ENCODE results near the gene RAB17. TPM values are rescaled to one million over a fixed set of nuclear protein-coding genes. Genes with fewer than 3 reads are reported as not detected.
"Not testable (repeated sequence)": the region's sequence is repeated elsewhere in the genome, so short reads cannot be mapped to it uniquely, and the experiment has no call there.

RAB17 gene
- total RNA-seq, 3 donors from 2014 or later: 39.7 to 43.9 TPM; not detected in 1

DNA sequence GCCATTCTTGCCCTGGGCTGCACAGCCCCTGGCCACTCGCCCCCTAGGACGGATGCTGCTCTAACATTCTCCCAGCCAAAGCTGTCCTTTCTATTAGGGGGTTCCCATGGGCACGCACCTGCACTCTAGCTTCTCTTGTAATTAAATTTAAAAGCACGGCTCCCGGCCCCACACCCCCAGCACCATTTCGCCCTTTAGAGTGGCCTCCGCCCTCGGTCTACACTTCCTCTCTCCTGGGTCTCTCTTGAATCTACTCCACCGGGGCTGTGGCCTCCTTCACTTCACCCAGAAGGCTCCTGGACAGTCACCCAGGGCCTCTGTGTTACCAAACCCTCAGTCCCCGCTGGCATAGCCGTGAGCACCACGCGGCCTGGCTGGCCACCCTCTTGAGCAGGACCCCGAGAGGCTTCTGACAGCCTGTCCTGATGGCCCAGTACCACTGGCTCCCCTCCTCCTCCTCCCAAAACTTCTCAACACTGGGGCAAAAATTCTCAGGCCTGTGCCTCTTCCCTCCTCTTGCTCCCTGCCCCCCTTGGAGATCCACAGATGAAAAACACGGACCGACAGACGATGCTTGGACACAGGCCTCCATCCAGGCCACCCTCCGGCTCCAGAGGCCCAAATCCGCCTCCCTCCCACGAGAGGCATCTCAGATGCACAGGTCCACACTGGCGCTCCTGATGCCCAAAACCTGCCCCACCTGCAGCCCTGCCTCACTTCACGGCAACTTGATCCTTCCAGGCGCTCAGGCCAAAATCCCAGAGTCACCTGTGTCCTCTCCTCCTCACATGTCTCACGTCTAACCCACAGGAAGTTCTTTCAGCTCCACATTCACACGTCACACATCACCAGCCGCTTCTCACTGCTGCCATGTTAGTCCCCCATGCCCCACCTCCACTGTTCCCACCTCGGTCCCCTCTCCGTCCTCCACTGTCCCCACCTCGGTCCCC is 6.9 kb upstream of the RAB17 start:
- intact Hi-C loops (cut with DNase I; ENCODE audit: low total_unique reads): no loop called here
- peaks cover 0 to 8% of the 10 kb centered on the region in 2 donors for H3K4me1 ChIP-seq
- no peaks in the 10 kb centered on the region for H3K36me3 ChIP-seq
- no peak for TF ChIP-seq POLR2A (IDR thresholded peaks at IDR 0.05)
- no peak for TF ChIP-seq POLR2AphosphoS5 (IDR thresholded peaks at IDR 0.05)
- TF ChIP-seq, protein P1, sequence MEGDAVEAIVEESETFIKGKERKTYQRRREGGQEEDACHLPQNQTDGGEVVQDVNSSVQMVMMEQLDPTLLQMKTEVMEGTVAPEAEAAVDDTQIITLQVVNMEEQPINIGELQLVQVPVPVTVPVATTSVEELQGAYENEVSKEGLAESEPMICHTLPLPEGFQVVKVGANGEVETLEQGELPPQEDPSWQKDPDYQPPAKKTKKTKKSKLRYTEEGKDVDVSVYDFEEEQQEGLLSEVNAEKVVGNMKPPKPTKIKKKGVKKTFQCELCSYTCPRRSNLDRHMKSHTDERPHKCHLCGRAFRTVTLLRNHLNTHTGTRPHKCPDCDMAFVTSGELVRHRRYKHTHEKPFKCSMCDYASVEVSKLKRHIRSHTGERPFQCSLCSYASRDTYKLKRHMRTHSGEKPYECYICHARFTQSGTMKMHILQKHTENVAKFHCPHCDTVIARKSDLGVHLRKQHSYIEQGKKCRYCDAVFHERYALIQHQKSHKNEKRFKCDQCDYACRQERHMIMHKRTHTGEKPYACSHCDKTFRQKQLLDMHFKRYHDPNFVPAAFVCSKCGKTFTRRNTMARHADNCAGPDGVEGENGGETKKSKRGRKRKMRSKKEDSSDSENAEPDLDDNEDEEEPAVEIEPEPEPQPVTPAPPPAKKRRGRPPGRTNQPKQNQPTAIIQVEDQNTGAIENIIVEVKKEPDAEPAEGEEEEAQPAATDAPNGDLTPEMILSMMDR (IDR thresholded peaks at IDR 0.05): no peak
- DNase-seq (ENCODE audit: low spot score in 2 of 2): no peak
- H3K9me3 ChIP-seq: no peaks in the 10 kb centered on the region
- no peaks in the 10 kb centered on the region for H3K27me3 ChIP-seq
- H3K27ac ChIP-seq: no peak overlapping the region
- no peak overlapping the region for H3K4me3 ChIP-seq

DNA sequence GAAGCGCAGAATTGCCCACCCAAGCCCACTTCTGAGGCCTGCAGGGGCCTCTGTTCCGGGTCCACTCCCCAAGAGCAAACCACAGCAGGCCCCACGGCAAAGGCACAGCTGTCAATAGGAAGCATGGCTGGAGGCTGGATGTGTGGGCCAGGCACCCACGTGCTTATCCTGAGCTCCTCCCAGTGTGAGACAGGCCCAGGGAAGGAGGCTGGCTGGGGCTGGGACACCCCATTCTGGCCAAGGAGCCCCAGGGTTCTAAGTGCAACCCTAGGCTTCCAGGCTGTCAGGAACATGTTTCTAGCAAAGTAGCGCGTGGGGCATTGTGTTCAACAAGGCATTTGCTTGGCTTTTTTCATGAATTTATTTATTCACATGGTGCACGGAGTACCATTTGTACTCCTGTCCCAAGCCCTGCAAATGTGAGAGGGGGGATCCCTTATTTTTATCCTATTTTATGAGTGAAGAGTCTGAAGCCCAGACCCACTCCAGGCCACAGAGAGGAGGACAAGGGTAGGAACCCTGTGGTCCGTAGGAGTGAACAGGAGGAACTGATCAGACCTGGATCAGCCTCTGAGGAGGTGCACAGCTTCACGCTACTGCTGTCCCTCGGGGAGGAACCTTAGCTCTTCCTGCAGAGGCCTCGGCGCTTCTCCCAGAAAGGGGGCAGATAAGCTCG is 6.1 kb upstream of the RAB17 start:
- Histone ChIP-seq H3K27me3 (no peaks in the 10 kb centered on the region), H3K9me3 (no peaks in the 10 kb centered on the region), H3K4me1 (peaks cover 0 to 11% of the 10 kb centered on the region in 2 donors), H3K4me3 (no peak overlapping the region), H3K27ac (no peak overlapping the region), H3K36me3 (no peaks in the 10 kb centered on the region)
- no peak for DNase-seq (ENCODE audit: low spot score in 2 of 2)
- TF ChIP-seq, protein P1 (IDR thresholded peaks at IDR 0.05): no peak
- TF ChIP-seq POLR2A (IDR thresholded peaks at IDR 0.05): no peak
- no peak for TF ChIP-seq POLR2AphosphoS5 (IDR thresholded peaks at IDR 0.05)
- intact Hi-C loops (cut with DNase I; ENCODE audit: low total_unique reads): no loop called here

DNA sequence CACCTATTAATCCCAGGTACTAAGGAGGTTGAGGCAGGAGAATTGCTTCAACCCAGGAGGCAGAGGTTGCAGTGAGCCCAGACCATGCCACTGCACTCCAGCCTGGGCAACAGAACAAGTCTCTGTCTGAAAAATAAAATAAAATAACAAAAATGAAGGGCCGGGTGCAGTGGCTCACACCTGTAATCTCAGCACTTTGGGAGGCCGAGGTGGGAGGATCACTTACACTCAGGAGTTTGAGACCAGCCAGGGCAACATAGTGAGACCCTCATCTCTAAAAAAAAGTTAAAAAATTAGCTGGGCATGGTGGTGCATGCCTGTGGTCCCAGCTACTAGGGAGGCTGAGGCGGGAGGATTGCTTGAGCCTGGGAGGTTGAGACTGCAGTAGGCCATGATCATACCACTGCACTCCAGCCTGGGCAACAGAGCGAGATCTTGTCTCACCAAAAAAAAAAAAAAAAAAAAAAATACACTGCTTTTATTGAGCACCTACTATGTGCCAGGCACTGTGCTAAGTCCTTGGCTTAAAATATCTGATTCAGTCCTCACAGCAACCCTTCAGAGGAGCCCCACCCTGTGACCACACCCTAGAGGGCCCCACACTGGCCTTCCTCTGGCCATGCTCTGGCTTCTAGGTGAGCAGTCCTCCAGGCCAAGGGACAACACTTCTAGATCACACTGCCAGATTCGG is 5.4 kb upstream of the RAB17 start:
- peak overlapping the region in 1 of 2 donors; percentile 66 for H3K27ac ChIP-seq
- H3K36me3 ChIP-seq; DNase-seq (ENCODE audit: low spot score in 2 of 2); intact Hi-C loops (cut with DNase I; ENCODE audit: low total_unique reads); H3K27me3 ChIP-seq; H3K4me3 ChIP-seq; H3K9me3 ChIP-seq: not testable (repeated sequence)
- peaks cover 0 to 17% of the 10 kb centered on the region in 2 donors for H3K4me1 ChIP-seq

DNA sequence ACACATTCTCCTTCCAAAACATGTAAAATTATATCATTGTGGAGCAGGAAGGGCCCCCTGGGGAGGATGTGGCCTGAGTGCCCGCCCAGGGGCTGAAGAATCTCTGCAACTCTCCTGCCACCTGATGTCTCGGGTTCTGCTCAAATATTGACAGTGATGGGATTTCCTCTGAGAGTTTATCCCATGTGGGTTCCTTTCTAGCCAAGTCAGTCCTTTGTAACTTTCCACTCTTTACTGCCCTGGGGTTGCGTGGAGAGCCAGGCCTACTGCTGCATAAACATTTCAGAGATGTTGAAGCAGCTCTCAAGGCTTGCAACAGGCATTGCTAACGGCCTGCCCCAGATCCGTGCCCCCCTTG is 4.0 kb upstream of the RAB17 start:
- Histone ChIP-seq H3K27ac (peak overlapping the region; percentile 25 to 66), H3K4me1 (peaks cover 0 to 17% of the 10 kb centered on the region in 2 donors), H3K4me3 (no peak overlapping the region), H3K27me3 (no peaks in the 10 kb centered on the region), H3K9me3 (no peaks in the 10 kb centered on the region), H3K36me3 (no peaks in the 10 kb centered on the region)
- no peak for DNase-seq (ENCODE audit: low spot score in 2 of 2)
- TF ChIP-seq POLR2AphosphoS5 (IDR thresholded peaks at IDR 0.05) (no peak), POLR2A (IDR thresholded peaks at IDR 0.05) (no peak)
- TF ChIP-seq, protein P1 (IDR thresholded peaks at IDR 0.05): no peak
- intact Hi-C loops (cut with DNase I; ENCODE audit: low total_unique reads): no loop called here

DNA sequence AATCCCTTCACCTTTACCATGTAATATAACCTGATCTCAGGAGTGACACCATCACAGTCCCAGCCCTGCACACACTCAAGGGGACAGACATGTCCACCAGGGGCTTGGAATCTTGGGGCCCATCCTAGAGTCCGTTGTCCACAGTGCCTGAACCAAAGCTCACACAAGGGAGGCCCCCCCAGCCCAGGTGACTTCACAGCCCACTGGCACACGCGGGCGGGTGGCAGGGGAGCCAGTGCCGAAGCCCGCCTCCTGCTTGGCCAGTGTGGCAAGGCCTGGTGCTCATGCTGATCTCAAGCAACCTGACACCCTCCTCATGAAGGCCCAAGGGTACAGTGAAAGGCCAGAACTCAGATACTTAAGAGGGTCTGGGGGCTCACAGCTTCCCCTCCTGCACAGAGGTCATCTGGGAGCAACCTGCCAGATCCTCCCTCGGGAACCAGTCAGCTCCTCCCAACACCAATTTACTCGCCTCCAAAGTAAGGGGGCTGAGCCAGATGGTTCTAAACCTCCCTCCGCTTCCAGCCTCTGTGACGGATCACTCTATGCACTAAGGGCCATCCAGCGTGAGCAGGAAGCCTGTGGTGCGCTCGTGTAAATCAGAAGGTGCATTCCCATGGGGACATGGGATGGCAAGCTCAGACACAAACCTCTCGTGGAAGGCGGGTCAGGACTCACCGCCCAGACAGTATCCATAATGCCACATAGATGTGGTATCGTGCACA is 3.2 kb upstream of the RAB17 start:
- intact Hi-C loops (cut with DNase I; ENCODE audit: low total_unique reads): no loop called here
- Histone ChIP-seq H3K9me3 (no peaks in the 10 kb centered on the region), H3K27me3 (no peaks in the 10 kb centered on the region), H3K36me3 (no peaks in the 10 kb centered on the region), H3K4me3 (no peak overlapping the region), H3K4me1 (peaks cover 0 to 17% of the 10 kb centered on the region in 2 donors), H3K27ac (no peak overlapping the region)
- TF ChIP-seq POLR2AphosphoS5 (IDR thresholded peaks at IDR 0.05): no peak
- TF ChIP-seq, protein P1 (IDR thresholded peaks at IDR 0.05): no peak
- TF ChIP-seq POLR2A (IDR thresholded peaks at IDR 0.05): no peak
- DNase-seq (ENCODE audit: low spot score in 2 of 2): no peak
